ENCODE measurements around the gene PDZD2. TPM values are rescaled to one million over a fixed set of nuclear protein-coding genes. Genes with fewer than 3 reads are reported as not detected.
A peak's percentile ranks its signal among the peaks of the same experiment; 100 is the strongest.

Gene PDZD2
- total RNA-seq, 1 donor from 2014 or later: 21.5 TPM

- Mint-ChIP-seq H3K4me1 (peaks cover 2% of the 10 kb centered on the region), H3K27me3 (ENCODE audit: low read depth) (no peaks in the 10 kb centered on the region), H3K4me3 (no peak overlapping the region), H3K36me3 (peaks cover 20% of the 10 kb centered on the region), H3K27ac (peak overlapping the region; percentile 10), H3K9me3 (no peaks in the 10 kb centered on the region)
- no peak for DNase-seq (ENCODE audit: low spot score in 2 of 2, unreplicated experiment in 2 of 2)
- no peak for TF ChIP-seq CTCF (IDR thresholded peaks at IDR 0.05; ENCODE audit: unreplicated experiment)
Measured at GRCh38 chr5:32001707-32002106, 362.8 kb downstream of the PDZD2 start.

GRCh38 chr5:32002755-32003154 lies 363.8 kb downstream of the PDZD2 start:
- Mint-ChIP-seq H3K27me3 (ENCODE audit: low read depth) (no peaks in the 10 kb centered on the region), H3K4me1 (peaks cover 2% of the 10 kb centered on the region), H3K9me3 (no peaks in the 10 kb centered on the region), H3K36me3 (peaks cover 19% of the 10 kb centered on the region), H3K27ac (no peak overlapping the region), H3K4me3 (no peak overlapping the region)
- DNase-seq (ENCODE audit: low spot score in 2 of 2, unreplicated experiment in 2 of 2): no peak
- TF ChIP-seq CTCF (IDR thresholded peaks at IDR 0.05; ENCODE audit: unreplicated experiment): no peak

GRCh38 chr5:32003981-32004380 lies 365.1 kb downstream of the PDZD2 start:
- no peak for TF ChIP-seq CTCF (IDR thresholded peaks at IDR 0.05; ENCODE audit: unreplicated experiment)
- Mint-ChIP-seq H3K36me3 (peaks cover 12% of the 10 kb centered on the region), H3K9me3 (no peaks in the 10 kb centered on the region), H3K4me1 (peaks cover 2% of the 10 kb centered on the region), H3K4me3 (no peak overlapping the region), H3K27ac (no peak overlapping the region), H3K27me3 (ENCODE audit: low read depth) (no peaks in the 10 kb centered on the region)
- DNase-seq (ENCODE audit: low spot score in 2 of 2, unreplicated experiment in 2 of 2): no peak

- Mint-ChIP-seq H3K36me3 (peaks cover 9% of the 10 kb centered on the region), H3K4me1 (peaks cover 2% of the 10 kb centered on the region), H3K27ac (no peak overlapping the region), H3K9me3 (no peaks in the 10 kb centered on the region), H3K27me3 (ENCODE audit: low read depth) (no peaks in the 10 kb centered on the region), H3K4me3 (no peak overlapping the region)
- DNase-seq (ENCODE audit: low spot score in 2 of 2, unreplicated experiment in 2 of 2): no peak
- no peak for TF ChIP-seq CTCF (IDR thresholded peaks at IDR 0.05; ENCODE audit: unreplicated experiment)
Measured at GRCh38 chr5:32004404-32004803, 365.5 kb downstream of the PDZD2 start.

- Mint-ChIP-seq H3K27me3 (ENCODE audit: low read depth) (no peaks in the 10 kb centered on the region), H3K4me1 (peaks cover 2% of the 10 kb centered on the region), H3K9me3 (no peaks in the 10 kb centered on the region), H3K4me3 (no peak overlapping the region), H3K36me3 (peaks cover 4% of the 10 kb centered on the region), H3K27ac (no peak overlapping the region)
- no peak for DNase-seq (ENCODE audit: low spot score in 2 of 2, unreplicated experiment in 2 of 2)
- TF ChIP-seq CTCF (IDR thresholded peaks at IDR 0.05; ENCODE audit: unreplicated experiment): no peak
Measured at GRCh38 chr5:32008746-32009145, 369.8 kb downstream of the PDZD2 start.

GRCh38 chr5:32013658-32014057 lies 374.7 kb downstream of the PDZD2 start:
- no peak for DNase-seq (ENCODE audit: low spot score in 2 of 2, unreplicated experiment in 2 of 2)
- H3K27ac Mint-ChIP-seq: no peak overlapping the region
- no peaks in the 10 kb centered on the region for H3K9me3 Mint-ChIP-seq
- H3K4me1 Mint-ChIP-seq: peaks cover 13% of the 10 kb centered on the region
- peaks cover 2% of the 10 kb centered on the region for H3K36me3 Mint-ChIP-seq
- H3K4me3 Mint-ChIP-seq: no peak overlapping the region
- no peak for TF ChIP-seq CTCF (IDR thresholded peaks at IDR 0.05; ENCODE audit: unreplicated experiment)
- no peaks in the 10 kb centered on the region for H3K27me3 Mint-ChIP-seq (ENCODE audit: low read depth)

Measured in mesothelial cell of epicardium (in vitro differentiated cells).